ENCODE measurements around the gene TXNDC2. TPM values are rescaled to one million over a fixed set of nuclear protein-coding genes. Genes with fewer than 3 reads are reported as not detected.

Gene TXNDC2
- total and polyA plus RNA-seq, 9 of the 15 experiments (the other 6 are each of a cell fraction or from before 2014, with no cell fraction given), result 1.2 to 4.9 (median 2.3) TPM

DNA sequence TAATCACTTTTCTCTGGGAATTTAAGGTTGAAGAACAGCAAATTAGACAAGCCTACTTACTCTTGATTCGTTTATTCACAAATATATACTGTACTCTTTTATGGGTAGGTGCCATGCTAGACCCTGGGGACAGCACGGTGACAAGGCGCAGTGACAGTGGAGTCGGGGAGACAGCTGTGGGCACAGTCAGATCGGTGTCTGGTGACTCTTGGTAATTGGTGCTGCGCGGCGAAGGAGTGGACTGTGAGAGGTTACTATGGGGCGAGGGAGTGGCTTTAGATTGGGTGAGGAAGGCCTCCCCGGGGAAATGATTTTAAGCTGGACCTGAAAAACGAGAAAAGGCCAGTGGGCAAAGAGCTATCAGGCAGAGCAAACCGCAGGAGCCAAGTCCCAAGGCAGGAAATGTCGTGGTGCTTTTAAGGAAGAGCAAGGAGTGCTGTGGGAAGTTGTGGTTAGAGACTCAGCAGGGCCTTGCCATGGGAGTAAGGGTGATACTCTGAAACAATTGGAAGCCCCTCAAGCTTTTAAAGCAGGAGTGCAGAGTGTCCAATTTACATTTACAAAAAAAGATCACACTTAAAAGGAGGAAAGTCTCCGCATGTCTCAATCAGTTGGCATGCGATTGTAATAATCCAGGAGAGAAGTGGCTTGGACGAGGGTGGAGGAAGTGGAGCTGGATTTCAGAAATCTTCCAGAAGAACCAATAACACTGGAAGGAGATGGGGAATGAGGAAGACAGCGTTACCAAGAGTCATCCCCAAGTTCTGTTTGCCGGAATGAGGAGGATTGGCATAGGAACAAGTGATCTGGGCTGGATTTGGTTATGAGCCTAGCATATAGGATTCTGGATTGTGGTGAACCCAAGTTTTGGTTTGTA is 36.1 kb upstream of the TXNDC2 start:
- Histone ChIP-seq H3K4me2 (ENCODE audit: insufficient read depth, low read length) (peak overlapping the region; percentile 69), H3K4me3 (no peak overlapping the region), H3K9ac (ENCODE audit: insufficient read depth in 1 of 2, low read depth in 2 of 2, low read length in 2 of 2) (peak overlapping the region; percentile 65 to 85), H4K20me1 (replicated peaks; ENCODE audit: control insufficient read depth, insufficient read depth, low read length) (no peaks in the 10 kb centered on the region), H3K79me2 (ENCODE audit: control insufficient read depth, insufficient read depth, low read length) (peaks cover 7% of the 10 kb centered on the region; the same call in 1 of the 3 replicates), H2AFZ (ENCODE audit: low read depth, low read length) (peak overlapping the region; percentile 72), H3K4me1 (replicated peaks in 1 of 2; ENCODE audit: control insufficient read depth in 2 of 2, insufficient read depth in 2 of 2, low read length in 2 of 2) (peaks cover 11 to 46% of the 10 kb centered on the region in 2 experiments), H3K27me3 (ENCODE audit: control insufficient read depth in 2 of 2, insufficient read depth in 2 of 2, low read length in 2 of 2) (no peaks in the 10 kb centered on the region), H3K27ac (ENCODE audit: extremely low read depth, low read depth, low read length) (peak overlapping the region; percentile 68), H3K36me3 (ENCODE audit: control insufficient read depth, insufficient read depth, low read length) (peaks cover 22% of the 10 kb centered on the region), H3K9me1 (ENCODE audit: control insufficient read depth, insufficient read depth, low read length) (no peaks in the 10 kb centered on the region), H3K9me3 (replicated peaks; ENCODE audit: control insufficient read depth, insufficient read depth, low read depth, low read length) (peaks cover 3% of the 10 kb centered on the region; the same call in 1 of the 2 replicates)
- peak; percentile 51 to 90 (median 69) for DNase-seq (ENCODE audit: extremely low read depth in 1 of 4, low spot score in 3 of 4)
- CTCF ChIA-PET (ENCODE audit: low intra/inter-chr PET ratio), result interaction anchor here (0.6 kb wide), 1 partner anchor 668 kb away, joined by 3 read pairs; no protein-coding TSS in a partner anchor
- intact Hi-C loops (cut with micrococcal nuclease), result loop anchor here (1.0 to 5.0 kb wide), 2 partner anchors 66 to 103 kb away; no protein-coding TSS in a partner anchor
- ATAC-seq, result peak; percentile 96
- FAIRE-seq, result peak; percentile 74
- POLR2A ChIA-PET, result interaction anchor here (0.5 to 4.1 kb wide), 16 partner anchors 8 to 300 kb away, joined by 3 to 19 read pairs (median 5); partner anchors contain the start of gene VAPA
- in situ Hi-C loops (cut with MboI), result no loop called here
- TSS peak; percentile 41 for BruUV-seq (replicated peaks)
- 21% methylated on average over 18 of the region's 18 CpGs for WGBS (ENCODE audit: insufficient coverage, low coverage, missing lambda C conversion rate)
- TF ChIP-seq ZNF76 (CRISPR knock-in tag; IDR thresholded peaks at IDR 0.05; ENCODE audit: borderline replicate concordance), result no peak
- TF ChIP-seq FOS (IDR thresholded peaks at IDR 0.05; ENCODE audit: extremely low read depth, insufficient read length), result no peak
- no peak for TF ChIP-seq NFYB (IDR thresholded peaks at IDR 0.05; ENCODE audit: extremely low read depth, insufficient read length)
- no peak for TF ChIP-seq TEAD4 (IDR thresholded peaks at IDR 0.05; ENCODE audit: low read length)
- no peak for TF ChIP-seq TEAD4 (CRISPR knock-in tag; IDR thresholded peaks at IDR 0.05; ENCODE audit: borderline replicate concordance)
- no peak for TF ChIP-seq PML (IDR thresholded peaks at IDR 0.05; ENCODE audit: low read length)
- TF ChIP-seq C11orf30 (IDR thresholded peaks at IDR 0.05; ENCODE audit: low read depth), result no peak
- TF ChIP-seq, protein P1, sequence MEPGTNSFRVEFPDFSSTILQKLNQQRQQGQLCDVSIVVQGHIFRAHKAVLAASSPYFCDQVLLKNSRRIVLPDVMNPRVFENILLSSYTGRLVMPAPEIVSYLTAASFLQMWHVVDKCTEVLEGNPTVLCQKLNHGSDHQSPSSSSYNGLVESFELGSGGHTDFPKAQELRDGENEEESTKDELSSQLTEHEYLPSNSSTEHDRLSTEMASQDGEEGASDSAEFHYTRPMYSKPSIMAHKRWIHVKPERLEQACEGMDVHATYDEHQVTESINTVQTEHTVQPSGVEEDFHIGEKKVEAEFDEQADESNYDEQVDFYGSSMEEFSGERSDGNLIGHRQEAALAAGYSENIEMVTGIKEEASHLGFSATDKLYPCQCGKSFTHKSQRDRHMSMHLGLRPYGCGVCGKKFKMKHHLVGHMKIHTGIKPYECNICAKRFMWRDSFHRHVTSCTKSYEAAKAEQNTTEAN (CRISPR knock-in tag; IDR thresholded peaks at IDR 0.05), result no peak
- no peak for TF ChIP-seq PPARD (CRISPR knock-in tag; IDR thresholded peaks at IDR 0.05)
- TF ChIP-seq ZBTB1 (CRISPR knock-in tag; IDR thresholded peaks at IDR 0.05; ENCODE audit: borderline replicate concordance, low read depth), result no peak
- no peak for TF ChIP-seq HINFP (tag; conservative IDR thresholded peaks at IDR 0.05; ENCODE audit: low read depth)
- peak; percentile 64; the same call in 1 of the 2 replicates for TF ChIP-seq SMARCC2 (IDR thresholded peaks at IDR 0.05; ENCODE audit: low read depth)
- TF ChIP-seq ZKSCAN8 (CRISPR knock-in tag; IDR thresholded peaks at IDR 0.05), result no peak
- TF ChIP-seq SIN3B (IDR thresholded peaks at IDR 0.05; ENCODE audit: low read depth), result no peak
- TF ChIP-seq ZNF41 (CRISPR knock-in tag; conservative IDR thresholded peaks at IDR 0.05), result 0 out of 2 replicates have a peak, but pooled peaks have one; percentile 27
- TF ChIP-seq SRF (CRISPR knock-in tag; IDR thresholded peaks at IDR 0.05), result no peak
- TF ChIP-seq SNIP1 (IDR thresholded peaks at IDR 0.05; ENCODE audit: low read depth), result no peak
- TF ChIP-seq CHCHD3 (CRISPR knock-in tag; IDR thresholded peaks at IDR 0.05), result no peak
- no peak for TF ChIP-seq CEBPG (CRISPR knock-in tag; IDR thresholded peaks at IDR 0.05)
- TF ChIP-seq CEBPG (tag; conservative IDR thresholded peaks at IDR 0.05 in 1 of 2, IDR thresholded peaks at IDR 0.05 in 1 of 2), result no peak

Data from K562 (cell line).